GM19238 (cell line): Measurements from ENCODE around the gene RPS6KC1.
"Not testable (repeated sequence)": the region's sequence is repeated elsewhere in the genome, so short reads cannot be mapped to it uniquely, and the experiment has no call there.

Source experiments
- DNase-seq: peaks from one replicate; pipeline ENCODE4 v3.0.0; 2011; ENCODE audit warnings: low spot score; ENCODE audit not compliant: insufficient read length

RPS6KC1 gene

DNA sequence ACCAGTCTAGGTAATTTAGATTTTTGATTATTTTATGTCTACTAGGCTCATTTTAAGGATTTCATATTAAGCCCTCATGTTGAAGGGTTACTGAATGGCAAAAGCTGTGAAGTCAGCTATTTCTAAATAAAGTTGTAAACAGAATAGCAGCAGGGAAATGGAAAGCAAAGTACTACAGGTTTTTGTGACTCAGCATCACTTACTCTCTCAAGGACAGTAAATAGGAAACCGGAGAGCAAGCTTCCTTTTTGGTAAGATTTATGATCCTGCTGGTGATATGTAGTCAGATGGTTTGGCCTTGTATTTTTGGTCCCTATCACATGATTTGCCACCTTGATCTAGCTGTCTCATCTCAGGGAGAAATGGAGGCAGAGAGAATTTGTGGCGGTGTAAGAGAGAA lies 226.0 kb downstream of the RPS6KC1 start:
- no peak for DNase-seq

DNA sequence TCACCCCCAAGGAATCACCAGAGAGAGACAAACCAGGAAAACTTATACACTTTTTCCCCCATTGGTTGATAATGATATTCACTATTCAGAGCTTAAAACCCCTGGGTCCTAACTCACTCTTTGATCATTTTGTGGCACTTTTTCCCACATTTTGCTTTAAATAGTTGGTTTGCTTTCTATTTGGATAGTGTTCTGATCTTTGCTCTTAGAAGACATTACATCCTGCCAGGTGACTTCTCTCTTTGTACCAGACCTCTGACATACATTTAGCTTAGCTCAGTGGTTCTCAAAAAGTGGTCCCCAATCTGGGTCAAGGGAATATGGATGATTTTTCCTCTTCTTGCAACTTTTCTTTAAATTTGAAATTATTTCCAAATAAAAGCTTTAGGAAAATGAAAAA lies 228.4 kb downstream of the RPS6KC1 start:
- no peak for DNase-seq

GRCh38 chr1:213281640-213282301 lies 230.7 kb downstream of the RPS6KC1 start:
- no peak for DNase-seq

- no peak for DNase-seq
These were observed 233.6 kb downstream of the RPS6KC1 start for GRCh38 chr1:213284626-213285025.

DNA sequence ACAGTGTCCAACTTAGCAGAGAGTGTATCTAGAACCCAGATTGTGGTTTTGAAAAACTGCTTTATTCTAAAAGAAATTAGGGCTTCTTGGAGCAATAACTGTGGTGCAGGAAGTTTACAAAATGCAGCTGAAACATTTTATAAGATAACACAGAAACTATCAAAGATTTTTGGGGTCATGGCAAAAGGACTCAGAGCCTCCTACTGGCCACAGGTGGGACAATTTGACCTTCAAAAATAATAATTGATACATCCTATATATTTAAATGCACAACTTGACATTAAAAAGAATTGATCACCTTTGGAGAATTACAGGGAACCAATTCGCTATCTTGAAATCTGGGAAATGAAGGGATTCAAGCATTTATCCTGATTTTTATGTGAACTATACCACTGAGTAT lies 235.2 kb downstream of the RPS6KC1 start:
- no peak for DNase-seq

- no peak for DNase-seq
These were observed 236.9 kb downstream of the RPS6KC1 start for GRCh38 chr1:213287987-213288386.

GRCh38 chr1:213291526-213291925 lies 240.5 kb downstream of the RPS6KC1 start:
- DNase-seq: no peak

- no peak for DNase-seq
These were observed 241.6 kb downstream of the RPS6KC1 start for GRCh38 chr1:213292614-213293013.

GRCh38 chr1:213295860-213296259 lies 244.8 kb downstream of the RPS6KC1 start:
- DNase-seq: no peak

DNA sequence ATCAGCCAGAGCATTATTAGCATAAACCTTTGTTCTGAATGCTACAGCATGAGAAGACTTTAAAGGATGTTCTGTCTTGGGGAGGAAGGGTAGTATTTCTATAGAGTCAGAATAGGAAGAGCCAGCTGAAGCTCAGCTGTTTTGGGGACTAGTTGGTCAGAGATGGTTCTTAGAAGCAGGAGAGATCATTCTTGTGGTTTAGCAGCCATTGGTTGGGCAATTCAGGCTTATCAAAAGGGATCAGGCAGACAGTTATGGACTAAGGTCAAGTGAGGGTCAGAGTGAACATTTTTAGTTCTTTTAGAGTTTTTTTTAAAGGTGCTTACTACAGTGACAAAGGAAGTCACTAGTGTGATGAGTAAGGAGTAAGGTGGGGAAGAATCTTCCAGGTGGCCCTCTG lies 245.5 kb downstream of the RPS6KC1 start:
- no peak for DNase-seq

- DNase-seq: no peak
These were observed 246.0 kb downstream of the RPS6KC1 start for GRCh38 chr1:213297021-213297420.

- no peak for DNase-seq
These were observed 249.4 kb downstream of the RPS6KC1 start for GRCh38 chr1:213300433-213300832.

GRCh38 chr1:213301524-213301923 lies 250.5 kb downstream of the RPS6KC1 start:
- not testable (repeated sequence) for DNase-seq

GRCh38 chr1:213303286-213303685 lies 252.2 kb downstream of the RPS6KC1 start:
- no peak for DNase-seq

- DNase-seq: no peak
These were observed 264.5 kb downstream of the RPS6KC1 start for GRCh38 chr1:213315571-213315970.

DNA sequence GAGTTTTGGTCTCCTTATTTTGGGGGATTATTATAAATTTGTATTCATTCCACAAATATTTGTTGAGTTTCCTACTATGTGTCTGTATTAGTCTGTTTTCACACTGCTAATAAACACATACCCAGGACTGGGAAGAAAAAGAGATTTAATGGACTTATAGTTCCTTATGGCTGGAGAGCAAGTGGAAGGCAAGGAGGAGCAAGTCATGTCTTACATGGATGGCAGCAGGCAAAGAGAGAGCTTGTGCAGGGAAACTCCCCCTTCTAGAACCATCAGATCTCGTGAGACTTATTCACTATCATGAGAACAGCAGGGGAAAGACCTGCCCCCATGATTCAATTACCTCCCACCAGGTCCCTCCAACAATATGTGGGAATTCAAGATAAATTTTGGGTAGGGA lies 267.4 kb downstream of the RPS6KC1 start:
- DNase-seq: not testable (repeated sequence)

GRCh38 chr1:213320191-213320870 lies 269.3 kb downstream of the RPS6KC1 start:
- no peak for DNase-seq
